DND-41 (cell line): ENCODE data around the gene H1-8.

Experiments used
- ATAC-seq: fragments of 200-7000 bp; cut with Tn5 transposase; 3 replicates; pipeline ENCODE4 v1.9.1; 2021; ENCODE audit warnings: low read depth; ENCODE audit not compliant: insufficient read depth
- DNase-seq: peaks from one replicate; pipeline ENCODE4 v3.0.0-alpha.2; 2020
- H2AFZ ChIP-seq: 2 replicates; pipeline ENCODE4 v1.6.0; 2012; ENCODE audit warnings: low read depth, low read length
- H3K27ac ChIP-seq: 2 replicates; pipeline ENCODE4 v1.5.1; 2012; ENCODE audit warnings: low read length, inconsistent platforms
- H3K27me3 ChIP-seq: fragments of 200-600 bp; sonication (generic); 2 replicates; pipeline ENCODE4 v1.6.0; 2012; ENCODE audit warnings: low read length, mild to moderate bottlenecking, inconsistent platforms; ENCODE audit not compliant: insufficient read depth, poor library complexity
- H3K36me3 ChIP-seq: 2 replicates; pipeline ENCODE4 v1.5.1; 2012; ENCODE audit warnings: low read length, inconsistent platforms; ENCODE audit not compliant: insufficient read depth
- H3K4me1 ChIP-seq: 2 replicates; pipeline ENCODE4 v1.5.1; 2012; ENCODE audit warnings: mild to moderate bottlenecking, low read length; ENCODE audit not compliant: insufficient read depth
- H3K4me2 ChIP-seq: 2 replicates; pipeline ENCODE4 v1.6.0; 2012; ENCODE audit warnings: mild to moderate bottlenecking, moderate library complexity, low read length, inconsistent platforms; ENCODE audit not compliant: insufficient read depth
- H3K4me3 ChIP-seq, 2 experiments: fragments of 200-600 bp in 1 of 2; shearing (Covaris generic) in 1 of 2; 2 replicates each; pipeline ENCODE4 v1.5.1; 2012 to 2016; ENCODE audit warnings: inconsistent platforms in 2 of 2, low read length in 2 of 2, mild to moderate bottlenecking in 2 of 2, low read depth in 1 of 2, moderate library complexity in 1 of 2
- H3K79me2 ChIP-seq: 2 replicates; pipeline ENCODE4 v1.6.0; 2012; ENCODE audit warnings: low read length, inconsistent platforms; ENCODE audit not compliant: insufficient read depth
- H3K9ac ChIP-seq: 2 replicates; pipeline ENCODE4 v1.6.0; 2012; ENCODE audit warnings: low read depth, mild to moderate bottlenecking, inconsistent platforms, low read length, moderate library complexity
- H3K9me3 ChIP-seq: 2 replicates; pipeline ENCODE4 v1.5.1; 2012; ENCODE audit warnings: low read length, moderate library complexity, mild to moderate bottlenecking, inconsistent platforms; ENCODE audit not compliant: insufficient read depth, severe bottlenecking
- H4K20me1 ChIP-seq: 2 replicates; pipeline ENCODE4 v1.6.0; 2012; ENCODE audit warnings: low read length; ENCODE audit not compliant: insufficient read depth
- EZH2 ChIP-seq: IDR thresholded peaks from 3 replicates; pipeline ENCODE4 v1.6.1; 2012; ENCODE audit warnings: borderline replicate concordance, low read depth, mild to moderate bottlenecking, moderate library complexity, low read length, inconsistent platforms; ENCODE audit not compliant: severe bottlenecking
- TF ChIP-seq, protein P1 (sequence below): IDR thresholded peaks from 2 replicates; pipeline ENCODE4 v1.5.1; 2012; ENCODE audit warnings: borderline replicate concordance, low read length, moderate library complexity, mild to moderate bottlenecking; ENCODE audit not compliant: poor library complexity, severe bottlenecking; ENCODE audit errors: extremely low read depth

H1-8 gene

DNA sequence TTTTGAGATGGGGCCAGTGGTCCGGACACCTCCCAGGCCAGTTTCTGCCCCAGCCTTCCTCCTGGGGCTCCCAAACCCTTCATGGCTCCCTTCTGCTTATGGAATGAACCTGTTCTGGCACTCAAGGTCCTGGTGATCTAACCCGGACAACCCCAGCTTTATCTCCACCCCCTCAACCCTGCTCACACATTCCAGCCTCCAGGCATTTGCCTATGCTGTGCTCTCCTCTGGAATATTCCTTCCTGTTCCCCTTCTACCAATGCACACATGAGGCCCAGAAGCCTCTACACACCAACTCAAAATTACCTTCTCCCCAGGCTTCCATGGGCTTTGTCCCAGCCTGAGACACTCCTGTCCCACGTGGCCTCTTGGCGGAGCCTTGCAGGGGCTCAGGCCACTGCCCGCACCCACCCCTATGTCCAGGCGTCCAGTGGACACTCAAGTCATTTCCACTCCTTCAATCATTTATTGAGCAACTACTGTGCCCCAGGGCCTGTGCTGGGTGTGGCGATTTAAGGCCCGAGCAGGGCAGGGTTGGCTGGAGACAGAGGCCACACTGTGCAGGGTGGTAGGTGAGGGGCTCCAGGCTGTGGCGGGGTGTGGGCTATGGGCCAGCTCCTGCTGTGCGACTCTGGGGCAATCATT is 44.7 kb downstream of the H1-8 start:
- no peak for DNase-seq
- Histone ChIP-seq H3K4me1 (peaks cover 14% of the 10 kb centered on the region), H3K36me3 (peaks cover 95% of the 10 kb centered on the region), H3K27me3 (no peaks in the 10 kb centered on the region), H3K79me2 (peaks cover 85% of the 10 kb centered on the region), H3K27ac (peak overlapping the region; percentile 30; the same call in 1 of the 2 replicates), H4K20me1 (peaks cover 59% of the 10 kb centered on the region), H3K9ac (no peak overlapping the region), H3K9me3 (no peaks in the 10 kb centered on the region), H3K4me3 (no peak overlapping the region), H2AFZ (no peak overlapping the region), H3K4me2 (no peak overlapping the region)
- no peak for ATAC-seq
- no peak for TF ChIP-seq EZH2
- TF ChIP-seq, protein P1, sequence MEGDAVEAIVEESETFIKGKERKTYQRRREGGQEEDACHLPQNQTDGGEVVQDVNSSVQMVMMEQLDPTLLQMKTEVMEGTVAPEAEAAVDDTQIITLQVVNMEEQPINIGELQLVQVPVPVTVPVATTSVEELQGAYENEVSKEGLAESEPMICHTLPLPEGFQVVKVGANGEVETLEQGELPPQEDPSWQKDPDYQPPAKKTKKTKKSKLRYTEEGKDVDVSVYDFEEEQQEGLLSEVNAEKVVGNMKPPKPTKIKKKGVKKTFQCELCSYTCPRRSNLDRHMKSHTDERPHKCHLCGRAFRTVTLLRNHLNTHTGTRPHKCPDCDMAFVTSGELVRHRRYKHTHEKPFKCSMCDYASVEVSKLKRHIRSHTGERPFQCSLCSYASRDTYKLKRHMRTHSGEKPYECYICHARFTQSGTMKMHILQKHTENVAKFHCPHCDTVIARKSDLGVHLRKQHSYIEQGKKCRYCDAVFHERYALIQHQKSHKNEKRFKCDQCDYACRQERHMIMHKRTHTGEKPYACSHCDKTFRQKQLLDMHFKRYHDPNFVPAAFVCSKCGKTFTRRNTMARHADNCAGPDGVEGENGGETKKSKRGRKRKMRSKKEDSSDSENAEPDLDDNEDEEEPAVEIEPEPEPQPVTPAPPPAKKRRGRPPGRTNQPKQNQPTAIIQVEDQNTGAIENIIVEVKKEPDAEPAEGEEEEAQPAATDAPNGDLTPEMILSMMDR, result no peak

DNA sequence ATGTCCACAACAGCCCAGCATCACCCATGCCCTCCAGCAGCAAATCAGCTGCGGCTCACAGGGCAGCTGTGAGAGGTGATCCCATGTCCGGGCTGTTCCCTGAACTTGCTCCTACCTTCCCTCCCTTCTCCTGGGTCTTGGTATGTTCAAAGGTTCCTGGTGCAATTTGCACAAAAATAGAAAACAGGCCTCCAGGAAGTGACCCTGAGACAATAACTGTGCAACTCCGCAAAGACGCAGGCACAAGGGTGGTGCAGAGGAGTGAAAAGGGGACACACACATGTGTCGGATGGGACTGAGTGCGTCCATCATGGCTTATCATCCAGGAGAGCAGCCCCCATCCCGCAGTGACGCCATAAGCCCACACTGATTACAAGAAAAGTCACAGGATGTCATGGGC is 47.2 kb downstream of the H1-8 start:
- Histone ChIP-seq H4K20me1 (peaks cover 48% of the 10 kb centered on the region), H3K4me3 (no peak overlapping the region), H3K4me2 (no peak overlapping the region), H3K4me1 (peaks cover 39% of the 10 kb centered on the region), H3K79me2 (peaks cover 84% of the 10 kb centered on the region), H3K9ac (no peak overlapping the region), H3K27me3 (no peaks in the 10 kb centered on the region), H2AFZ (no peak overlapping the region), H3K36me3 (peaks cover 74% of the 10 kb centered on the region), H3K9me3 (no peaks in the 10 kb centered on the region), H3K27ac (peak overlapping the region; percentile 96)
- no peak for TF ChIP-seq EZH2
- TF ChIP-seq, protein P1, result no peak
- ATAC-seq (no peak), DNase-seq (no peak)

DNA sequence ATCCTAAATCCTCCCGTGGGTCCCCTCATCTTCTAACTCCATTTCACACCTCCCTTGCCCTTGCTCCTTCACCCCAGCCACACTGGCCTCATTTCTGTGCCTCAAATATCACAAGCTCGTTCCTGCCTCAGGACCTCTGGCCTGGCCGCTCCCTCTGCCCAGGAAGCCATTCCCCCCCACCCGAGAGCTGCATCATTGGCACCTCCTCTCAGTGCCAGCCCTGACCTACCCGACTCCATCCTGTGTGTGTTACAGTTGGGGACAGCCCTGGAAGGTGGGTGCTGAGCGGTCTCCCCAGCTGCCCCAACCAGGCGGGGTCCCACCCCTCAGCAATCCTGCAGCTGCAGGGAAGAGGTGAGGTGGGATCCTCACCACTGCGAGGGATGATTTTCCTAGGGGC is 49.0 kb downstream of the H1-8 start:
- Histone ChIP-seq H2AFZ (no peak overlapping the region), H3K9ac (peak overlapping the region; percentile 61), H3K36me3 (peaks cover 73% of the 10 kb centered on the region), H3K27ac (peak overlapping the region; percentile 96), H3K9me3 (no peaks in the 10 kb centered on the region), H3K4me1 (peaks cover 56% of the 10 kb centered on the region), H3K4me2 (peak overlapping the region; percentile 57), H4K20me1 (peaks cover 49% of the 10 kb centered on the region), H3K4me3 (peak overlapping the region in 1 of 2 experiments; percentile 47; a peak in 2 of 4 replicates), H3K79me2 (peaks cover 84% of the 10 kb centered on the region), H3K27me3 (no peaks in the 10 kb centered on the region)
- DNase-seq (peak; percentile 36), ATAC-seq (no peak)
- no peak for TF ChIP-seq EZH2
- TF ChIP-seq, protein P1, result no peak
